Upper lobe of right lung (tissue), 1 donor: ENCODE results near the gene PEAK1. TPM values are rescaled to one million over a fixed set of nuclear protein-coding genes. Genes with fewer than 3 reads are reported as not detected.

Experiments used
- ATAC-seq: fragments of 200-7000 bp; cut with Tn5 transposase; one replicate; pipeline ENCODE4 v1.9.1; 2020; ENCODE audit warnings: mild to moderate bottlenecking, moderate library complexity
- DNase-seq: peaks from one replicate; pipeline ENCODE4 v3.0.0-alpha.2; 2020
- H3K27ac ChIP-seq: fragments of 200-600 bp; one replicate; pipeline ENCODE4 v1.8.0; 2022
- H3K27me3 ChIP-seq: fragments of 200-600 bp; one replicate; pipeline ENCODE4 v1.8.0; 2022; ENCODE audit warnings: mild to moderate bottlenecking
- H3K36me3 ChIP-seq: fragments of 200-600 bp; one replicate; pipeline ENCODE4 v1.8.0; 2022
- H3K4me1 ChIP-seq: fragments of 200-600 bp; one replicate; pipeline ENCODE4 v1.8.0; 2022
- H3K4me3 ChIP-seq: fragments of 200-600 bp; one replicate; pipeline ENCODE4 v1.8.0; 2022; ENCODE audit warnings: mild to moderate bottlenecking
- H3K9me3 ChIP-seq: fragments of 200-600 bp; one replicate; pipeline ENCODE4 v1.8.0; 2022
- CTCF ChIP-seq: fragments of 200-600 bp; IDR thresholded peaks from one replicate; pipeline ENCODE4 v1.8.0; 2022; ENCODE audit warnings: antibody characterized with exemption
- intact Hi-C: fragments of 100-400 bp; cut with DNase I; formaldehyde crosslinking; loops from one replicate; pipeline ENCODE4 v1.11.0; 2022
- total RNA-seq: library from RNA; stranded (reverse); fragmentation: NEBNext Ultra II Directional; extraction: Animal tissue kit (Norgen Biotek cat#: 25700); gene quantifications from one replicate; pipeline ENCODE4 v1.2.1, GENCODE V29; 2021
- donor health status: DM: no; HTN: yes; CAD: no; lungs with severe emphysema.

PEAK1 gene
- total RNA-seq, 1 donor from 2014 or later, result 139 TPM

- no peak overlapping the region for H3K27ac ChIP-seq
- no peaks in the 10 kb centered on the region for H3K36me3 ChIP-seq
- H3K4me3 ChIP-seq, result no peak overlapping the region
- no peaks in the 10 kb centered on the region for H3K27me3 ChIP-seq
- no peaks in the 10 kb centered on the region for H3K9me3 ChIP-seq
- peaks cover 9% of the 10 kb centered on the region for H3K4me1 ChIP-seq
- ATAC-seq (no peak), DNase-seq (no peak)
- intact Hi-C loops, result no loop called here
- TF ChIP-seq CTCF, result no peak
Observed at GRCh38 chr15:77350792-77351191, 69.1 kb downstream of the PEAK1 start.

GRCh38 chr15:77349666-77350065 lies 70.2 kb downstream of the PEAK1 start:
- DNase-seq, result no peak
- peaks cover 9% of the 10 kb centered on the region for H3K4me1 ChIP-seq
- H3K36me3 ChIP-seq, result no peaks in the 10 kb centered on the region
- no peak overlapping the region for H3K27ac ChIP-seq
- no peaks in the 10 kb centered on the region for H3K27me3 ChIP-seq
- no peak for TF ChIP-seq CTCF
- H3K9me3 ChIP-seq, result no peaks in the 10 kb centered on the region
- intact Hi-C loops, result no loop called here
- no peak for ATAC-seq
- H3K4me3 ChIP-seq, result no peak overlapping the region

- intact Hi-C loops, result no loop called here
- no peaks in the 10 kb centered on the region for H3K9me3 ChIP-seq
- TF ChIP-seq CTCF, result no peak
- no peaks in the 10 kb centered on the region for H3K27me3 ChIP-seq
- H3K4me3 ChIP-seq, result no peak overlapping the region
- DNase-seq (no peak), ATAC-seq (no peak)
- no peaks in the 10 kb centered on the region for H3K36me3 ChIP-seq
- peaks cover 5% of the 10 kb centered on the region for H3K4me1 ChIP-seq
- no peak overlapping the region for H3K27ac ChIP-seq
Observed at GRCh38 chr15:77348511-77348910, 71.4 kb downstream of the PEAK1 start.

- Histone ChIP-seq H3K9me3 (no peaks in the 10 kb centered on the region), H3K27me3 (no peaks in the 10 kb centered on the region), H3K4me1 (peaks cover 9% of the 10 kb centered on the region), H3K27ac (no peak overlapping the region), H3K4me3 (no peak overlapping the region), H3K36me3 (no peaks in the 10 kb centered on the region)
- DNase-seq (no peak), ATAC-seq (no peak)
- no peak for TF ChIP-seq CTCF
- intact Hi-C loops, result no loop called here
Observed at GRCh38 chr15:77347197-77347596, 72.7 kb downstream of the PEAK1 start.

GRCh38 chr15:77346245-77347036 lies 73.5 kb downstream of the PEAK1 start:
- intact Hi-C loops, result no loop called here
- Histone ChIP-seq H3K36me3 (no peaks in the 10 kb centered on the region), H3K27ac (no peak overlapping the region), H3K4me3 (no peak overlapping the region), H3K27me3 (no peaks in the 10 kb centered on the region), H3K9me3 (no peaks in the 10 kb centered on the region), H3K4me1 (peaks cover 9% of the 10 kb centered on the region)
- ATAC-seq, result no peak
- no peak for TF ChIP-seq CTCF
- DNase-seq, result no peak
